Endothelial cell of umbilical vein (primary cell): Measurements from ENCODE around the gene MAML3. TPM values are rescaled to one million over a fixed set of nuclear protein-coding genes. Genes with fewer than 3 reads are reported as not detected.

ENCODE experiments used
- BruUV-seq: library from RNA; stranded (reverse); fragments of 400-500 nt; replicated peaks from 2 replicates; lab custom pipeline; 2021; lab: Mats Ljungman, UMichigan
- CTCF ChIA-PET: fragments of 300-600, 350-600 bp; sonication (Branson Sonifier 250); formaldehyde crosslinking; loops from one replicate; lab custom pipeline; 2021; ENCODE audit warnings: antibody characterized with exemption, inconsistent platforms; lab: Charles Lee
- POLR2A ChIA-PET: fragments of 300-600, 350-600 bp; sonication (Branson Sonifier 250); formaldehyde crosslinking; loops from one replicate; lab custom pipeline; 2021; ENCODE audit warnings: antibody characterized with exemption, inconsistent platforms; lab: Charles Lee
- DNase-seq: peaks from one replicate; pipeline ENCODE4 v3.0.0-alpha.2; 2011; ENCODE audit warnings: low read depth, low spot score
- FAIRE-seq: peaks from 2 replicates; lab custom pipeline; 2011; peaks lifted over from hg19 to GRCh38; lab: Jason Lieb, UNC
- H2AFZ ChIP-seq: 2 replicates; pipeline ENCODE4 v1.6.0; 2012; ENCODE audit warnings: low read depth, low read length, control low read depth, inconsistent platforms
- H3K27ac ChIP-seq: 2 replicates; pipeline ENCODE4 v1.5.1; 2011; ENCODE audit warnings: low read depth, mild to moderate bottlenecking, control low read depth, low read length, moderate library complexity; ENCODE audit not compliant: insufficient read depth
- H3K27me3 ChIP-seq, 2 experiments: 2 replicates each; pipeline versions ENCODE4 v1.6.0 to v1.6.1; 2011; ENCODE audit warnings: low read length in 2 of 2, mixed read lengths in 1 of 2; ENCODE audit not compliant: control insufficient read depth in 2 of 2, insufficient read depth in 2 of 2
- H3K36me3 ChIP-seq, 2 experiments: 2 replicates in 1 of 2; 3 replicates in 1 of 2; pipeline ENCODE4 v1.5.1; 2011; ENCODE audit warnings: low read length in 2 of 2, mild to moderate bottlenecking in 1 of 2, moderate library complexity in 1 of 2; ENCODE audit not compliant: control insufficient read depth in 2 of 2, insufficient read depth in 2 of 2; ENCODE audit errors: extremely low read depth in 1 of 2
- H3K4me1 ChIP-seq: 3 replicates; pipeline ENCODE4 v1.5.1; 2011; ENCODE audit warnings: mild to moderate bottlenecking, low read length; ENCODE audit not compliant: control insufficient read depth, insufficient read depth; ENCODE audit errors: extremely low read depth
- H3K4me2 ChIP-seq: 2 replicates; pipeline ENCODE4 v1.6.1; 2011; ENCODE audit warnings: low read length, control low read depth, mixed read lengths; ENCODE audit not compliant: insufficient read depth
- H3K4me3 ChIP-seq, 3 experiments: fragments of 200-600 bp in 1 of 3; sonication (generic), shearing (Covaris generic) in 1 of 3; replicated peaks in 1 of 3; 2 replicates each; pipeline ENCODE4 v1.5.1; 2011 to 2016; ENCODE audit warnings: control low read depth in 3 of 3, low read length in 3 of 3, mild to moderate bottlenecking in 2 of 3, inconsistent platforms in 1 of 3, low read depth in 1 of 3, moderate library complexity in 1 of 3; ENCODE audit not compliant: insufficient read depth in 1 of 3
- H3K79me2 ChIP-seq: 2 replicates; pipeline ENCODE4 v1.6.0; 2012; ENCODE audit warnings: low read length, inconsistent platforms; ENCODE audit not compliant: control insufficient read depth, insufficient read depth
- H3K9ac ChIP-seq: replicated peaks from 2 replicates; pipeline ENCODE3; 2011; ENCODE audit warnings: low read length, control low read depth; ENCODE audit not compliant: insufficient read depth; ENCODE audit errors: extremely low read depth
- H3K9me1 ChIP-seq: replicated peaks from 3 replicates; pipeline ENCODE4 v1.6.0; 2011; ENCODE audit warnings: mild to moderate bottlenecking, low read length; ENCODE audit not compliant: control insufficient read depth, insufficient read depth; ENCODE audit errors: extremely low read depth
- H3K9me3 ChIP-seq: replicated peaks from 2 replicates; pipeline ENCODE4 v1.5.1; 2012; ENCODE audit warnings: low read length, inconsistent platforms; ENCODE audit not compliant: control insufficient read depth, insufficient read depth
- H4K20me1 ChIP-seq: replicated peaks from 2 replicates; pipeline ENCODE3; 2011; ENCODE audit warnings: mild to moderate bottlenecking, low read length; ENCODE audit not compliant: control insufficient read depth, insufficient read depth; ENCODE audit errors: extremely low read depth
- CTCF ChIP-seq, 2 donors: IDR thresholded peaks; 1 replicate in 1 of 2; 2 replicates in 1 of 2; pipeline ENCODE4 v1.5.1; 2011; ENCODE audit warnings: low read length in 2 of 2, mild to moderate bottlenecking in 2 of 2, moderate library complexity in 2 of 2, control low read depth in 1 of 2, inconsistent platforms in 1 of 2, low read depth in 1 of 2; ENCODE audit not compliant: insufficient read depth in 1 of 2; ENCODE audit errors: extremely low read depth in 1 of 2
- EZH2 ChIP-seq: IDR thresholded peaks from 2 replicates; pipeline ENCODE4 v1.6.1; 2012; ENCODE audit warnings: borderline replicate concordance, low read depth, mild to moderate bottlenecking, moderate library complexity, low read length, inconsistent platforms; ENCODE audit not compliant: severe bottlenecking
- FOS ChIP-seq: IDR thresholded peaks from 2 replicates; pipeline ENCODE4 v1.6.1; 2011; ENCODE audit warnings: mild to moderate bottlenecking, low read length, moderate library complexity, borderline replicate concordance; ENCODE audit not compliant: insufficient read depth
- GATA2 ChIP-seq: IDR thresholded peaks from 2 replicates; pipeline ENCODE4 v1.7.0; 2011; ENCODE audit warnings: low read depth, mild to moderate bottlenecking, moderate library complexity, mixed read lengths, low read length; ENCODE audit not compliant: insufficient read length, insufficient read depth
- JUN ChIP-seq: IDR thresholded peaks from 2 replicates; pipeline ENCODE4 v1.6.1; 2011; ENCODE audit warnings: borderline replicate concordance, low read depth; ENCODE audit not compliant: insufficient read length, insufficient read depth
- MAX ChIP-seq: IDR thresholded peaks from 2 replicates; pipeline ENCODE4 v1.6.1; 2011; ENCODE audit not compliant: insufficient read depth, insufficient read length
- MYC ChIP-seq: IDR thresholded peaks from one replicate; pipeline ENCODE4 v1.6.1; 2011; ENCODE audit warnings: mild to moderate bottlenecking, low read depth, low read length
- POLR2A ChIP-seq: IDR thresholded peaks from 2 replicates; pipeline ENCODE4 v1.6.1; 2012; ENCODE audit warnings: low read depth, mild to moderate bottlenecking, control low read depth, low read length
- POLR2AphosphoS5 ChIP-seq: IDR thresholded peaks from 2 replicates; pipeline ENCODE4 v1.6.1; 2012; ENCODE audit warnings: low read depth, mild to moderate bottlenecking, control low read depth, low read length, moderate library complexity; ENCODE audit not compliant: insufficient read depth
- dilution Hi-C: fragments of 300-500 bp; cut with MboI; formaldehyde crosslinking; loops from one replicate; pipeline ENCODE4 v1.15.0; 2019; ENCODE audit warnings: low sequenced_read_pairs; ENCODE audit not compliant: extremely low pct_ligation_motif_present
- intact Hi-C: fragments of 100-400 bp; cut with micrococcal nuclease; formaldehyde crosslinking; loops from one replicate; pipeline ENCODE4 v1.10.0; 2022
- polyA plus RNA-seq, 4 experiments: library from polyadenylated mRNA; depleted of rRNA in 3 of 4; stranded (reverse) in 3 of 4; unstranded in 1 of 4; fragments of >200 nt; gene quantifications; 2 replicates each; pipeline versions ENCODE4 v1.2.1 to v1.2.3, GENCODE V29; 2011 to 2012; ENCODE audit warnings: missing spikeins in 1 of 4
- total RNA-seq: library from RNA; stranded (reverse); gene quantifications from 2 replicates; pipeline ENCODE4 v1.2.3, GENCODE V29; 2021

The MAML3 gene
- total and polyA plus RNA-seq, 2 donors (not counting 3 experiments of a cell fraction or from before 2014, with no cell fraction given): 14.0 to 20.3 TPM

DNA sequence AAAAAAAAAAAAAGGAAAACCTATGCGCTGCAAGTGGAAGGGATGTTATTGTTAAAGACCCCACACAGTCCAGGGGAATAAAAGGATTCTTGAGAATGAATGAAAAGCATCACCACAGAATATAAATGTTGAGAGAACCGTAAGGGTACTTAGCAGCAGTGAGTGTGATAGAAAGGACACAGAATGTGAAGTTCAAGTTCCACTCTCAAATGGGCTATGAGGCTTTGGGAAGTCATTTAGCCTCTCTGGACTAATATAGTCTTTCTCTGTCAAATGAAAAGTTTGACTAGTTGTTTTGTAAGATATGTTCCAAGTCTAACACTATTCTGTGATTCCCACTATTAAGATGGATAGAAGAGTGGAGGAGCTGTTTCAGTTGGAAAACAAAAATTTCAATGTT is 35.8 kb upstream of the MAML3 start:
- no peaks in the 10 kb centered on the region for H3K36me3 ChIP-seq
- H4K20me1 ChIP-seq: no peaks in the 10 kb centered on the region
- H2AFZ ChIP-seq: no peak overlapping the region
- CTCF ChIA-PET: no interaction called here
- H3K9me3 ChIP-seq: no peaks in the 10 kb centered on the region
- no peak for DNase-seq
- TF ChIP-seq MYC (no peak), FOS (no peak), MAX (no peak), JUN (no peak)
- intact Hi-C loops (loop anchor here (2.0 kb wide), 1 partner anchor 47 kb away; no protein-coding TSS in a partner anchor), dilution Hi-C loops (no loop called here)
- POLR2A ChIA-PET: no interaction called here
- H3K4me2 ChIP-seq: no peak overlapping the region
- no peaks in the 10 kb centered on the region for H3K9me1 ChIP-seq
- no peak overlapping the region for H3K4me3 ChIP-seq
- no peak overlapping the region for H3K27ac ChIP-seq
- H3K4me1 ChIP-seq: peaks cover 18% of the 10 kb centered on the region
- no peak overlapping the region for H3K9ac ChIP-seq
- no peaks in the 10 kb centered on the region for H3K79me2 ChIP-seq
- BruUV-seq: no TSS peak
- no peaks in the 10 kb centered on the region for H3K27me3 ChIP-seq
- no peak for FAIRE-seq

DNA sequence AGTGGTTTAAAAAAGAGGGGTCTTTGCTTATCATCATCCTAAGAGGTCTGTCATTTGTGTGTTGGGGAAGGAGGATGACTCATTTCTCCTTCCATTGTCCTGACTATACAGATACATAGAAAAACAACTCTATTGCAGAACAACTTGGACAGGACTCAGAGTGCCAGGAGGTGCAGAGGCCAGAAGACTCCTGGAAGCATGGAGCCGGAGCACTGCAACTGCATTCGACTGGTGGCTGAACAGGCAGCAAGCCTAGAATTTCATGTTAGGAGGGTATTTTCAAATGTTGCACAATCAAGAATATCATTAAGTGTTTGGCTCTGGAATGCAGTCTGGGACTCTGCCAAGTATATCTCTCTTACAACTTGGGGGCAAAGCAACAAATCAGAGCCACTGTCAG is 35.0 kb upstream of the MAML3 start:
- dilution Hi-C loops: no loop called here

More for the DNA sequence above, 35.0 kb upstream of the MAML3 start:
- BruUV-seq: no TSS peak
- Histone ChIP-seq H3K4me3 (no peak overlapping the region), H3K9ac (no peak overlapping the region), H3K9me1 (no peaks in the 10 kb centered on the region), H3K4me2 (no peak overlapping the region), H3K9me3 (no peaks in the 10 kb centered on the region), H3K36me3 (no peaks in the 10 kb centered on the region), H3K79me2 (no peaks in the 10 kb centered on the region), H3K4me1 (peaks cover 18% of the 10 kb centered on the region), H3K27ac (no peak overlapping the region), H3K27me3 (no peaks in the 10 kb centered on the region), H4K20me1 (no peaks in the 10 kb centered on the region), H2AFZ (no peak overlapping the region)
- POLR2A ChIA-PET: no interaction called here
- intact Hi-C loops: loop anchor here (2.0 kb wide), 1 partner anchor 48 kb away; no protein-coding TSS in a partner anchor
- CTCF ChIA-PET: no interaction called here
- TF ChIP-seq MAX: no peak
- TF ChIP-seq EZH2: no peak
- TF ChIP-seq GATA2: no peak
- peak; percentile 88 for TF ChIP-seq JUN
- TF ChIP-seq FOS: peak; percentile 84
- no peak for TF ChIP-seq POLR2A
- no peak for TF ChIP-seq CTCF (IDR thresholded peaks at IDR 0.05; ENCODE audit: extremely low read depth in 1 of 2, insufficient read depth in 1 of 2, low read depth in 1 of 2, low read length in 2 of 2)
- TF ChIP-seq POLR2AphosphoS5: no peak
- TF ChIP-seq MYC: no peak
- DNase-seq: peak; percentile 82
- peak; percentile 78 for FAIRE-seq
